Stimulated activated CD8-positive, alpha-beta memory T cell treated with anti-CD3 and anti-CD28 coated beads, Interleukin-7, amount 100 ng/mL, for 48 hours (primary cell): ENCODE data around the gene FCHO2.
"Not testable (repeated sequence)": the region's sequence is repeated elsewhere in the genome, so short reads cannot be mapped to it uniquely, and the experiment has no call there.

ENCODE experiments used
- DNase-seq, 2 donors: peaks; one replicate each; pipeline ENCODE4 v3.0.0-alpha.2; 2020; ENCODE audit warnings: low read depth in 1 of 2; ENCODE audit errors: extremely low read depth in 1 of 2

FCHO2 gene, protein sequence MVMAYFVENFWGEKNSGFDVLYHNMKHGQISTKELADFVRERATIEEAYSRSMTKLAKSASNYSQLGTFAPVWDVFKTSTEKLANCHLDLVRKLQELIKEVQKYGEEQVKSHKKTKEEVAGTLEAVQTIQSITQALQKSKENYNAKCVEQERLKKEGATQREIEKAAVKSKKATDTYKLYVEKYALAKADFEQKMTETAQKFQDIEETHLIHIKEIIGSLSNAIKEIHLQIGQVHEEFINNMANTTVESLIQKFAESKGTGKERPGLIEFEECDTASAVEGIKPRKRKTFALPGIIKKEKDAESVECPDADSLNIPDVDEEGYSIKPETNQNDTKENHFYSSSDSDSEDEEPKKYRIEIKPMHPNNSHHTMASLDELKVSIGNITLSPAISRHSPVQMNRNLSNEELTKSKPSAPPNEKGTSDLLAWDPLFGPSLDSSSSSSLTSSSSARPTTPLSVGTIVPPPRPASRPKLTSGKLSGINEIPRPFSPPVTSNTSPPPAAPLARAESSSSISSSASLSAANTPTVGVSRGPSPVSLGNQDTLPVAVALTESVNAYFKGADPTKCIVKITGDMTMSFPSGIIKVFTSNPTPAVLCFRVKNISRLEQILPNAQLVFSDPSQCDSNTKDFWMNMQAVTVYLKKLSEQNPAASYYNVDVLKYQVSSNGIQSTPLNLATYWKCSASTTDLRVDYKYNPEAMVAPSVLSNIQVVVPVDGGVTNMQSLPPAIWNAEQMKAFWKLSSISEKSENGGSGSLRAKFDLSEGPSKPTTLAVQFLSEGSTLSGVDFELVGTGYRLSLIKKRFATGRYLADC

DNA sequence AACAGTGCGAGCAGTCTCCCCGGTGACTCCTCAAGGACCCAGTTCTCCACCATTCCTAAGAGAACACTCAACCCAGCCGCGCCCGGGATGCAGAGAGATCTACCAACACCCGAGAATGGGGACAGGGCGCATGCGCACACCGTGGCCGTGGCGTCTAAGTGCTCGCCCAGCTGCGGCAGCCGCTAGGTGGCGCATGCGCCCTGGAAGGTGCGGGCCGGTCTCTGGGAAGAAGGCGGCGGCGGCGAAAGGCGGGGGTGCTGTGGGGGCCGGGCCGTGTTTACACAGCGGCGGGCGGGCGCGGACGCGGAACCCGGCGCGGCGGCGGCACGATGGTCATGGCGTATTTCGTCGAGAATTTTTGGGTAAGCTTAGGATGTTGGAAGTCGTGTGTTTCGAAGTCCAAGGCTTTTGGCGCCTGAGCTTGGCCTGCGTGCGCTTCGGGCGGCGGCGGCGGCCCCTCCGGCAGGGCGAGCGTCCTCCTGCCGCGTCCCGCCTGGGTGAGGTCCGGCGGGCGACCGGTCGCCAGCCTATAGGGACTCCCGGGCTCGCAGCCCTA, at the start of gene FCHO2:
Gene FCHO2, plus strand, starts transcription at position 274 of the 556 bp plus-strand sequence. Its CDS starts 56 bp downstream, at position 330.
- DNase-seq = peak; percentile 87 to 91

DNA sequence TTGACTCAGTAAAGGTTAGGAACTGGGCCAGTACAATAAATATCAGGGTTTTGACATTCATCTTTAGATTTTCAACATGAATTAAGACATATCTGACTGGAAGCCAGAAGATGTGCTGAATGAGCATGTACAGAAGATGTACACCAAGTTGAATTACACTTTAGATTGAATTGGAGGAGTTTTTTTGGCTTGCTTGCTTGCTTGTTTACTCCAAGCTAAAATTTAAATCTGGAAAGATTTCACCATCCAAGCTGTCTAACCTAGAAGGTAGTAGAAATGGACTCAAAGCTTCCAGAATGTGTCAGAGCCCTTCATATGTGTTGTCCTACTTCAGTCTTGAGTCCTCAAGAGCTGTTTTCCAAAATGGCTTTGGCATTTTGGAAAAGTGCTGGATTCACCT, 49.0 kb upstream of the FCHO2 start:
- no peak for DNase-seq

DNA sequence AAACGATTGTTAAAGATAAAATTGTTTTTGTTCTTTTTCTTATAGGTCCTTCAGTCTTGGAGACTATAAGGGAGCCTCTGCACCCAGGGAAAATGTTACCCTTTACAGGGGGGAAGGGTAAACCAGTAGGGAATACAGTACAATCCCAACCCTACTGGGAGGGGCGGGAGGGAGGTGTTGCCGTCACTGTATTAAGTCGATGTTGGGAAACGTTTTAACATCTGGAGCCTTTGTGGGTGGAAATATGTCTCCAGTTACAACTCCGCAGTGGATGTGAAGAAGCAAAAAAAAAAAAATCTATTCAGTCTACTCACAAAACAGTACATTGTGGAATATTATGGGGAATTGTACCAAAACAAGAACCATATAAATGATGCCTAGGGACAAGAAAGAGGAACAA, 47.2 kb upstream of the FCHO2 start:
- DNase-seq = no peak

DNA sequence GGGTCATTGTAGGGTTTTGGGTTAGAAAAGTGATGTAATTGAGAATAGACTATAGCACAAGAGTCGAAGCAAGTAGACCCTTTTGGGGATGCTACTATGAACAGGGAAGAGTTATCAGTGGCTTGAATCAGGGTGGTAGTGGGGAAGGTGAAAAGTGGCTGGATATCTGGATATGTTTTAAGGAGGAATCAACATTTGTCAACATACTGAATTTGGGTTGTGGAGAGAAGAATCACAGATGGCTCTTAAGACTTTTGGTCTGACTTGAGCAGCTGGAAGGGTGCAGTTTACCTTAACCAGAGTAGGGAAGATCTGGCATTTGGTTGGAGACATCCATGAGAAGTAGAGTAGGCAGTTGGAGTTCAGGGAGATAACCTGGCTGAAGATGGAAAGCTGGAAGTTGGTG, 38.5 kb upstream of the FCHO2 start:
- DNase-seq = no peak

DNA sequence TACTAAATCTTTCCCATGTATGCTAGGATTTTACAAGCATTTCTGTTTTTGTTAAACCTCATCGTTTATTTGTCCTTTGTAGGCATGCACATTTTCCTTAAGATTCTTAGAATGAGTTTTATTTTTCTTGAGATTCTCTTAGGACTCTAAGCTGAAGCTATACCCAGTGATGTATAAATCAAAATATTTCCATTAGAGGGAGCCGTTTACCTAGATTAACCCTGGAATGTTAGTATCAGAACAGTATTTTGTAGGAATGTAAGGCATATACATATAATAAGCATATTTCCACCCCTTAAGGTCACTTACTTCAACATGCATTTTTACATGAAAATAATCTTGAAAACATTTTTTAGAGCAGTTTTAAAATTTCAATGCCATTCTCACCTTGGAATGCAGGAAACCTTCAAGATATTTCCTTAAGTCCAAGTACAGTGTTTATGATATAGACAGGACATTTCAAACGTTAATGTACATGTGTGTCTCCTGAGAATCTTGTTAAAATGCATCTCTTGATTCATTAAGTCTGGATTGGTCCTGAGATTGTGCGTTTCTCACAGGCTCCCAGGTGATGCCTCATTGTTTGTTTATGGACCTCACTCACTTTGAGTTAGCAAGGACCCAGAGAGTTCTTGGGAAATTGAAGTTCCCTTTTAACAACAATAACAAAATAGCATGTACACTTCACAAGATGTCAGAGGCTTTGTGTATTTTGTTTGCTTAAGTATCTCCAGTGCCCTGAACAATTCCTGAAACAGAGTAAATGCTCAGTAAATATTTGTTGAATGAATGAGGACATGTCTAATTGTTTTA, 34.9 kb upstream of the FCHO2 start:
- DNase-seq = no peak

DNA sequence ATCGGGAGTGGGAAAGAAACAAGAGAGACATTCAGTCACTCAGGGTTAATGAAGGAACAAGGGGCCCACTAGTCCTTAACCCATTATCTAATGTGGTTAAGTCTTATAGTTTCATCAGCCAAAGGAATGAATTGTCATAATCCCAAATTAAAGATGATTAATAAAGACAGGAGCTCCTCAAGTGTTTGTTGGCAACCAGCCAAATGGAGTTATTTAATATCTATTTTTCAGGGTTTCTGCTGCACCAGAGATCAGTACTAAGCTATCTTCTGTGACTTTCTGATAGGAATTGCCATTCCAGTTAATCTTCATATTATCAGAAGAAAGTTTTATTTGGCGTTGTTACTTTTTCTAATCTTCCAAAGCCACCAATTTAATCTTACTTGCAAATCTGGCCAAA, 34.0 kb upstream of the FCHO2 start:
- no peak for DNase-seq

DNA sequence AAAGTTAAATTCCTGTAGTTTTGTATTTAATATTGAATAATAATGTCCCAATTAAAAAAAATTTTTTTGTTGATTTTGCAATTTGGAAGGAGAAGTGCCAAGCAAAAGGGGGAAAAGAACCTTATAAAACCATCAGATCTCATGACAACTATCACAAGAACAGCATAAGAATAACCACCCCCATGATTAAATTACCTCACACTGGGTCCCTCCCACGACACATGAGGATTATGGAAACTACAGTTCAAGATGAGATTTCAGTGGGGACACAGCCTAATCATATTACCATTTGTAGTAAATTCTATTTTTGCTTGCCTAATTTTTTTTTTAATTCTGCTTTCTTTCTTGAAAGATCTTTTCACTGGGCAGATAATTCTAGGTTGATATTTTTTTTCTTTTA, 33.4 kb upstream of the FCHO2 start:
- no peak for DNase-seq

DNA sequence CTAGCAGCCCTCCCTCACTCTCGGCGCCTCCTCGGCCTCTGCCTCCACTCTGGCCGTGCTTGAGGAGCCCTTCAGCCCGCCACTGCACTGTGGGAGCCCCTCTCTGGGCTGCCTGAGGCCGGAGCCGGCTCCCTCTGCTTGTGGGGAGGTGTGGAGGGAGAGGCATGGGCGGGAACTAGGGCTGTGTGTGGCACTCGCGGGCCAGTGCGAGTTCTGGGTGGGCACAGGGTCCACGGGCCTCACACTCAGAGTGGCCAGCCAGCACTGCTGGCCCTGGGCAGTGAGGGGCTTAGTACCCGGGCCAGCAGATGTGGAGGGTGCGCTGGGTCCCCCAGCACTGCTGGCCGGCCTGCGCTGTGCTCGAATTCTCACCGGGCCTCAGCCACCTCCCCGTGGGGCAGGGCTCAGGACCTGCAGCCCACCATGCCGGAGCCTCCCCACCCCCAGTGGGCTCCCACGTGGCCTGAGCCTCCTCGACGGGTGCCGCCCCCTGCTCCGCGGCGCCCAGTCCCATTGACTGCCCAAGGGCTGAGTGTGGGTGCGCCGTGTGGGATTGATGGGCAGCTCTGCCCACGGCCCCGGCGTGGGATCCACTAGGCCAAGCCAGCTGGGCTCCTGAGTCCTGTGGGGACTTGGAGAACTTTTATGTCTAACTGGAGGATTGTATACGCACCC, 30.4 kb upstream of the FCHO2 start:
- DNase-seq = no peak

DNA sequence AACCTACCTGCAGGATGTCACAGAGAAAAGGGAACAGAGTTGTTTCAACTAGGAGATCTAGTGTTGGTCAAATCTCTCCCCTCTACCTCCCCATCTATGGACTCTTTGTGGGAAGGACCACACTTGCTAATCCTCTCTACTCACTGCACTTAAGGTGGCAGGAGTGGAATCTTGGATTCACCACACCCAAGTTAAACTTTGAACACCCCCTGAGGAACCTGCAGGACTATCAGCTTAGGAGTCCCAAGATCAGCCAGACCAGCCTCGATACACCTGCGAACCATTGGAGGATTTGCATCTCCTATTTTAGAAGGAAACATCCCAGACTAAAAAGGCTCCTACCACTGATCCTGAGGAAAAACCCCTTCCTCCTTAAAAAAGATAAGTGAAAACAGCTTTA, 23.2 kb upstream of the FCHO2 start:
- not testable (repeated sequence) for DNase-seq

DNA sequence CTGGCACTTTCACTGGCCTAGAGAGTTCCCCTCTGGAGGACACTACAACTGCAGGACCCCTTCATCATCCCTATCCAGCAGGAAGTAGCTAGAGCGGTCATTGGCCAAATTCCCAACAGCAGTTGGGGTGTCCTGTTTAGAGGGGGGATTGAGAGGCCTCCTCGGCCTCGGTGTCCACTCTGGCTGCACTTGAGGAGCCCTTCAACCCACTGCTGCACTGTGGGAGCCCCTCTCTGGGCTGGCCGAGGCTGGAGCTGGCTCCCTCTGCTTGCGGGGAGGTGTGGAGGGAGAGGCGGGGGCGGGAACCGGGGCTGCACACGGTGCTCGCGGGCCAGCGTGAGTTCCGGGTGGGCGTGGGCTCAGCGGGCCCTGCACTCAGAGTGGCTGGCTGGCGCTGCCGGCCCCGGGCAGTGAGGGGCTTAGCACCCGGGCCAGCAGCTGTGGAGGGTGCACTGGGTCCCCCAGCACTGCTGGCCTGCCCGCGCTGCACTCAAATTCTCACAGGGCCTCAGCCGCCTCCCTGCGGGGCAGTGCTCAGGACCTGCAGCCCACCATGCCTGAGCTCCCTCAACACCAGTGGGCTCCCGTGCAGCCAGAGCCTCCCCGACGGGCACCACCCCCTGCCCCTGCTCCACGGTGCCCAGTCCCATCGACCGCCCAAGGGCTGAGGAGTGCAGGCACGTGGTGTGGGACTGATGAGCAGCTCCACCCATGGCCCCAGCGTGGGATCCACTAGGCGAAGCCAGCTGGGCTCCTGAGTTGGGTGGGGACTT, 20.7 kb upstream of the FCHO2 start:
- DNase-seq = not testable (repeated sequence)

DNA sequence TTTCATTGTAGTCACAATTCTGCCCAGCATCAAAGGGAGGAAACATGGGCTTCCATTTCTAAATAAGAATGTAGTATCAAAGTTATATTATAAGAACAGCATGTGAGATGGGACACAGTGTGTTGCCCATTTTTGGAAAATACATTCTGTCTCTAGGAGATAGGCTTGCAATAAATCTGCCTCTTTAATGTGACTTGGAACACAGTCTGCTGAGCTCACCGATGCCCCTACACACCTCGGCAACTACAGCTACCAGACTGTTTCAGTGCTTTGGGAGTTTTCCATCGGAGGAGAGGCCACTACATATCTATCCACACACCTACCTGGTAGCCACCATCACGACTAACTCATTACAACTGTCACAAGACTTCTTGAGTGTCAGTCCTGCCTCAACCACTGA, 18.9 kb upstream of the FCHO2 start:
- no peak for DNase-seq

DNA sequence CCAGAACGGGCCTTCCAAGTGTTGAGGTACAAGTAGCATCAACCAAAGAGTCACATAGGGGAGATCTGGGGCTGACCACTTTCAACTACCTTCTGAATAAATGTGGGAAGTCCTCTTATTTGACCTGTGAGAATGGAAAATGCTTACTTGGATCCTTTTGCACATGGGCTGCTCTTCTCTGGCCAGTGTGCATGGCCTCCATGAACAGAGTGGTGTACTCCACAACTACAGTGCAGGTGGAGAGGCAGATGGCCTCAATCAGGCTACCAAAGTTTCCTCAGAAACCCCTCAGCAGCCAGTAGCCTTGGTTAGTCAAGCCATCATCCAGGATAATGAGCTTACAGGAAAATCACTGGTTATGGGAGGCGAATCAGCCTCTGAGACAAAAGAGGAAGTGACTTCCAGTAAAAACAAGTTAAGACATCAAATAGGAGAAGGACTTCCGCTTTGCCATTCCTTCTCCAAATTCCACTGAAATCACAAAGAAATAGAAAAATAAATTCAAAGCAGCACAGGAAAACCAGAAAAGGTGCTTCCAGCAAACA, 18.3 kb upstream of the FCHO2 start:
- no peak for DNase-seq

DNA sequence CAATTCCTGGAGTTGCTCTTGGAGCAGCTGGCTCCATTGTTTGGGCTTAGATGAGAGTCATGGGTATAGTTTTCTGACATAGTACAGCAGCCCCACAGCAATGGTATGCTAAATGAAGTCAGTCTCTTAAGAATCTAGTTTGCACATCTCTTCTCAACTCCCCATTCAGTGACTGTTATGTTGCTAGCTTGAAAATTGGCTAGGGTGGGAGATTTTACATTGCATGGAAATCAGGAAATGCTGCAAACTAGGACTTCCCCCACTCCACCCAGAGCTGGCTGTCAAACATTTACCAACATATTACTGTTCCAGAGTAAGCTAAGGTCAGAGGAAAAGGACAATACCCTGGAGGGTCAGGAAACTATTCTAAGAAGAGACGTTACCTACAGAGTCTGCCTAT, 17.6 kb upstream of the FCHO2 start:
- DNase-seq = no peak

DNA sequence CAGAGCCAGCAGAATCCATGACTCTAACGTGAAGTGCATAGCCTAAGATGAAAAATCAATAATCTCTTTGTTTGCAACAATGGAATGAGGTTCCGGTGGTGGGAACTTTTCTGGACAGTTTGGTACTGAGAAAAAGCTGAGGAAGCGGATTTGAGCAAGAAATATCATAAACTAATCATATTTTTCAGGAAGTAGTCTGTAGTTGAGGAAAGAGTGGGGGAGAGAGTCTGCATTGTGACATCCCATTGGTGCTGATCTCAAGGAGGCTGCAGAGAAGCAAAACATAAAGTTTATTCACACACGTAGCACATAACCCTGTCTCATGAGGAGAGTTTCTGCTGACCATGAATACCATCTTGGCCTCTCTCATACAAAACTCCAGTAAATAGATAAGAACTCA, 15.8 kb upstream of the FCHO2 start:
- DNase-seq = no peak

DNA sequence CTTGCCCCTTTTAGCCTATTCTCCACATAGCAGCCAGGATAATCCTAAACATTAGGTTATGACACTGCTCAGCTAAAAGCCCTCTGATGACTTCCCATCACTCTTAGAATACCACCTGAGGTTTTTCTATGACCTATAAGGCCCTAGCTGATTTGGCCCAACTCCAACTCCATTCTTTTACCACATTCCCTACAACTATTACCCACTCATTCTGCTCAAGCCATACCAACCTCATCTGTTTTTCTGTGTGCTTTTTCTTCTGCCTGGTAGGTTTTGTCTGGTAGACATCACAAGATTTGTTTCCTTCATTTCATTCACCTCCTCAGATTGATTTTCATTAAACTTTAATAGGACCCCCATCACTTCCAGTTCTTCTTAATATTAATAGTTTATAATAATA, 12.5 kb upstream of the FCHO2 start:
- DNase-seq = no peak

DNA sequence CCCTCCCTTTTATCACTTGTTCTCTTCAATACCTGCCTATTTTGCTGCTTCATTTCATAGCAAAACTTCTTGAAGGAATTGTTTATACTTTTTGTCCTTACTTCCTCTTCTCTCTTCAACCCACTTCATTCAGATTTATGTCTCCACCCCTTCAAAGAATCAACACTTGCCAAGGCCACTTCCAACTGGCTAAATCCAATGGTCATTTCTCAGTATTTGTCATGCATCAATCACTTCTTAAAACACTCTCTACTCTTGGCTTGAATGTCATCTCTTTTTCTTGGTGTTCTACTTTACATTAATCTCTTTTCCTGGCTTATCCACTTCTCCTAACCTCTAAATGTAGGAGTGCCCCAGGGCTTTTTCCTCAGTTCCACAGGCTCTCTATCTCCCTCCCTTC, 8.3 kb upstream of the FCHO2 start:
- no peak for DNase-seq

DNA sequence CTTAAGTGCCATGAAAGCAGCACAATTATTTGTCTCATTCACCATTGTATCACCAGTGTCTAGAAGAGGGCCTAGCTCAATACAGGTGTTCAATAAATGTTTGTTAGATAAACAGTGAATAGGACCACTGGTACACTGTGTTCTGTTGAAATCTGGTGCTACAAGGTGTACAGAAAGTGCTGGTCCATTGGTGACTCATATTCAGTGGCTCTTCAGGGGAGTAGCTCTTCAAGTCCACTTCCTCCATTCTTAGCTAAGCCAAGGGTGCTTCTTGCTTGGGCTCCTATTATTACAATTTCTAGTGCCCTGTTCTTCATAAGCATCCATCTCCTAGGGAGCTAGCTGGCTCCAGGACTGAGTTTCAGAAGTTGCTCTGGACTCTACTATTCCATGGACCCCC, 6.4 kb upstream of the FCHO2 start:
- DNase-seq = no peak

DNA sequence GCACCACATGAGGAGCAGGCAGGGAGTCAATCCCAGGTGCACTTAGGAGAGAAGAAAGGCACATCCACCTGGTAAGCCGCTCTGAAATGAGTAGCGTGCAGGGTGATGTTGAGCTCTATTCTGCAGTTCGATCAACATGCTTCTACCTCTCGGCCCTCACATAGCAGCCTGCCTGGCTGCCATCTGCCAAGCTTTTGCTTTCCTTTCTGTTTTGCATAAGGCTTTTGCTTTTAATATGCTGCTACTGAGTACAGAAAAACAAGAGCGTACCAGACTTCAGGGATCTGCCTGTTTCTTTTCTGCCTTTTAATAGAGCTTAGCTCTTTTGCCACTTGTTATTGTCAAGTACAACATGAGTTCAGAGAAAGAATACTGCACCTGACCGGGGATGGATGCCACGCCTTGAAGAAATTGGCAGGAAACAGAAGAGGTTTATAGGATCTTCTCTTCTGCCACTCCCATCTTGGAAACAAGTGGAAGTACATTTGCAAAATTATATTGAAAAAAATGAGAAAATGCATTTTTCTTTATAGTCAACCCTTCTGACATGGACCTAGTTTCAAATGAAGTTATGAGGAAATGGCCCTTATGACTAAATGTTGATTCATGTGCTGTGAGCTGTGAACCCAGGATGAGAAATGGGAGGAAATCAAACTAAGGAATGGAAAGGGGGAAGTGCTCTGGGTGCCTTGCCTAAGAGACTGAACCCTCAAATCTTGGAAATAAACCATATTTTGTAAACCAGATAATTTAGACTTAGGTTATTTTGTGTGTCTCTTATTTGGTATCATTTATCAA, 4.0 kb upstream of the FCHO2 start:
- no peak for DNase-seq

DNA sequence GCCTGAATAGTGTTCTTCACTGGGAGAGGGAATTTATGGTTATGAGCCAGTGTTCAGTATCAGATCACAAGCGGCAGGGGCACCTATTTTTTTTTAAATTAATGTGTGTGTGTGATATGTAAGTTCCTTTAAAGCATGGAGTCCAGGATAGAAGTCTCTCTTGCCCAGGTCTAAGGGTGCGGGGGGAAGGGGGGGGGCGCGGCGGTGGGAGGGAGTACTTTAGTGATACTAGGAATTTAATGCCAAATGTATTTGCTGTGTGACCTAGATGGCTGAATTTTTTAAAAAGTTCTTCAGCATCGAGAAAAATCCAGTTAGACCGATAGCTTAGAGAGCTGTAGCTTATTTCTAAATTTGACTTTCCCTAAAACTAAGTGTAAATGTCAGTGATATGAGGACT, 1.5 kb upstream of the FCHO2 start:
- no peak for DNase-seq
